OCI-LY7 (cell line): Measurements from ENCODE around the gene MYOF. TPM values are rescaled to one million over a fixed set of nuclear protein-coding genes. Genes with fewer than 3 reads are reported as not detected.
A peak's percentile ranks its signal among the peaks of the same experiment; 100 is the strongest.

Experiments
- Bru-seq: library from RNA; stranded (reverse); fragments of 400-500 nt; gene quantifications from one replicate; lab custom pipeline; 2021; lab: Mats Ljungman, UMichigan
- BruChase-seq, 2 experiments: library from RNA; stranded (reverse); fragments of 400-500 nt; gene quantifications; one replicate each; lab custom pipeline; 2021; lab: Mats Ljungman, UMichigan
- BruUV-seq: library from RNA; stranded (reverse); fragments of 400-500 nt; replicated peaks from 2 replicates; lab custom pipeline; 2021; lab: Mats Ljungman, UMichigan
- CTCF ChIA-PET: fragments of 300-600 bp; sonication (Branson Sonifier 250); formaldehyde crosslinking; loops from one replicate; lab custom pipeline; 2022; ENCODE audit warnings: antibody characterized with exemption; ENCODE audit not compliant: unreplicated experiment; lab: Charles Lee
- POLR2A ChIA-PET: fragments of 300-600 bp; sonication (Branson Sonifier 250); formaldehyde crosslinking; loops from one replicate; lab custom pipeline; 2022; ENCODE audit warnings: antibody characterized with exemption; lab: Charles Lee
- DNase-seq: peaks from one replicate; pipeline ENCODE4 v3.0.0-alpha.2; 2015; ENCODE audit warnings: low spot score
- H2AFZ ChIP-seq: fragments of 200-600 bp; sonication (generic), shearing (Covaris generic); 2 replicates; pipeline ENCODE4 v1.6.1; 2014; ENCODE audit warnings: mild to moderate bottlenecking, antibody characterized with exemption, low read length, moderate library complexity
- H3K27ac ChIP-seq: fragments of 200-600 bp; sonication (generic); 2 replicates; pipeline ENCODE4 v1.5.1; 2014; ENCODE audit warnings: mixed run types, low read depth, mild to moderate bottlenecking, moderate library complexity, low read length, inconsistent platforms; ENCODE audit not compliant: poor library complexity, severe bottlenecking
- H3K36me3 ChIP-seq: fragments of 200-600 bp; sonication (generic); 2 replicates; pipeline ENCODE4 v1.6.1; 2014; ENCODE audit warnings: mild to moderate bottlenecking, antibody characterized with exemption, low read length, moderate library complexity, mixed read lengths; ENCODE audit not compliant: insufficient read depth
- H3K4me1 ChIP-seq: fragments of 200-600 bp; sonication (generic); 2 replicates; pipeline ENCODE4 v1.5.1; 2014; ENCODE audit warnings: mild to moderate bottlenecking, low read length; ENCODE audit not compliant: insufficient read depth, poor library complexity, severe bottlenecking
- H3K4me2 ChIP-seq: fragments of 200-600 bp; sonication (generic); 2 replicates; pipeline ENCODE4 v1.6.1; 2014; ENCODE audit warnings: mild to moderate bottlenecking, low read length
- H3K4me3 ChIP-seq: fragments of 200-600 bp; sonication (generic); 2 replicates; pipeline ENCODE4 v1.5.1; 2014; ENCODE audit warnings: mild to moderate bottlenecking, low read depth, low read length; ENCODE audit not compliant: poor library complexity, severe bottlenecking
- H3K79me2 ChIP-seq: fragments of 200-600 bp; sonication (generic); 2 replicates; pipeline ENCODE4 v1.6.1; 2016; ENCODE audit warnings: low read depth, mild to moderate bottlenecking, low read length, moderate library complexity, mixed read lengths; ENCODE audit not compliant: insufficient read depth
- H3K9me2 ChIP-seq: fragments of 200-600 bp; sonication (generic); 2 replicates; pipeline ENCODE4 v1.6.1; 2016; ENCODE audit warnings: mild to moderate bottlenecking, low read length, mixed read lengths; ENCODE audit not compliant: insufficient read depth
- H3K9me3 ChIP-seq: fragments of 200-600 bp; sonication (generic); 2 replicates; pipeline ENCODE4 v1.6.1; 2014; ENCODE audit warnings: mild to moderate bottlenecking, mixed run types, low read length, mixed read lengths
- H4K20me1 ChIP-seq: fragments of 200-600 bp; sonication (generic); 2 replicates; pipeline ENCODE4 v1.6.1; 2014; ENCODE audit warnings: mild to moderate bottlenecking, antibody characterized with exemption, low read length, moderate library complexity, mixed read lengths; ENCODE audit not compliant: insufficient read depth
- EZH2phosphoT487 ChIP-seq: fragments of 200-600 bp; sonication (generic); IDR thresholded peaks from 2 replicates; pipeline ENCODE4 v1.6.1; 2018; ENCODE audit warnings: low read depth, borderline replicate concordance, mild to moderate bottlenecking, mixed run types, antibody characterized with exemption, low read length, moderate library complexity, mixed read lengths
- intact Hi-C: fragments of 100-400 bp; cut with micrococcal nuclease; formaldehyde crosslinking; loops from one replicate; pipeline ENCODE4 v1.10.0; 2022; ENCODE audit not compliant: unreplicated experiment
- long read RNA-seq: library from polyadenylated mRNA; stranded (forward); transcript quantifications from one replicate; pipeline ENCODE4 v2.0.0, GENCODE V29; 2022
- total RNA-seq, 2 experiments: library from RNA; depleted of rRNA in 1 of 2; stranded (reverse); fragments of >200 nt in 1 of 2; shearing (Covaris generic) in 1 of 2; gene quantifications; 2 replicates each; pipeline ENCODE4 v1.2.3, GENCODE V29; 2014 to 2022
- TF ChIP-seq, protein P1 (sequence below): fragments of 200-600 bp; sonication (generic); conservative IDR thresholded peaks from 2 replicates; pipeline ENCODE4 v1.5.1; 2014; ENCODE audit warnings: mild to moderate bottlenecking, antibody characterized with exemption, low read length, moderate library complexity, mixed read lengths

The MYOF gene, protein sequence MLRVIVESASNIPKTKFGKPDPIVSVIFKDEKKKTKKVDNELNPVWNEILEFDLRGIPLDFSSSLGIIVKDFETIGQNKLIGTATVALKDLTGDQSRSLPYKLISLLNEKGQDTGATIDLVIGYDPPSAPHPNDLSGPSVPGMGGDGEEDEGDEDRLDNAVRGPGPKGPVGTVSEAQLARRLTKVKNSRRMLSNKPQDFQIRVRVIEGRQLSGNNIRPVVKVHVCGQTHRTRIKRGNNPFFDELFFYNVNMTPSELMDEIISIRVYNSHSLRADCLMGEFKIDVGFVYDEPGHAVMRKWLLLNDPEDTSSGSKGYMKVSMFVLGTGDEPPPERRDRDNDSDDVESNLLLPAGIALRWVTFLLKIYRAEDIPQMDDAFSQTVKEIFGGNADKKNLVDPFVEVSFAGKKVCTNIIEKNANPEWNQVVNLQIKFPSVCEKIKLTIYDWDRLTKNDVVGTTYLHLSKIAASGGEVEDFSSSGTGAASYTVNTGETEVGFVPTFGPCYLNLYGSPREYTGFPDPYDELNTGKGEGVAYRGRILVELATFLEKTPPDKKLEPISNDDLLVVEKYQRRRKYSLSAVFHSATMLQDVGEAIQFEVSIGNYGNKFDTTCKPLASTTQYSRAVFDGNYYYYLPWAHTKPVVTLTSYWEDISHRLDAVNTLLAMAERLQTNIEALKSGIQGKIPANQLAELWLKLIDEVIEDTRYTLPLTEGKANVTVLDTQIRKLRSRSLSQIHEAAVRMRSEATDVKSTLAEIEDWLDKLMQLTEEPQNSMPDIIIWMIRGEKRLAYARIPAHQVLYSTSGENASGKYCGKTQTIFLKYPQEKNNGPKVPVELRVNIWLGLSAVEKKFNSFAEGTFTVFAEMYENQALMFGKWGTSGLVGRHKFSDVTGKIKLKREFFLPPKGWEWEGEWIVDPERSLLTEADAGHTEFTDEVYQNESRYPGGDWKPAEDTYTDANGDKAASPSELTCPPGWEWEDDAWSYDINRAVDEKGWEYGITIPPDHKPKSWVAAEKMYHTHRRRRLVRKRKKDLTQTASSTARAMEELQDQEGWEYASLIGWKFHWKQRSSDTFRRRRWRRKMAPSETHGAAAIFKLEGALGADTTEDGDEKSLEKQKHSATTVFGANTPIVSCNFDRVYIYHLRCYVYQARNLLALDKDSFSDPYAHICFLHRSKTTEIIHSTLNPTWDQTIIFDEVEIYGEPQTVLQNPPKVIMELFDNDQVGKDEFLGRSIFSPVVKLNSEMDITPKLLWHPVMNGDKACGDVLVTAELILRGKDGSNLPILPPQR (N-terminal part only)
- total RNA-seq (2014; rRNA removed; shearing (Covaris generic)) (not detected in 2 replicates), total RNA-seq (2022) (0.30 and 0.42 TPM in 2 replicates), Bru-seq, nascent RNA (percentile 14 among the genes with signal in this experiment), BruChase-seq, experiment 1, labeled RNA remaining after a 6-hour chase (percentile 12 among the genes with signal in this experiment), BruChase-seq, experiment 2, labeled RNA remaining after a 2-hour chase (percentile 18 among the genes with signal in this experiment)
- long read RNA-seq = 0 reads

DNA sequence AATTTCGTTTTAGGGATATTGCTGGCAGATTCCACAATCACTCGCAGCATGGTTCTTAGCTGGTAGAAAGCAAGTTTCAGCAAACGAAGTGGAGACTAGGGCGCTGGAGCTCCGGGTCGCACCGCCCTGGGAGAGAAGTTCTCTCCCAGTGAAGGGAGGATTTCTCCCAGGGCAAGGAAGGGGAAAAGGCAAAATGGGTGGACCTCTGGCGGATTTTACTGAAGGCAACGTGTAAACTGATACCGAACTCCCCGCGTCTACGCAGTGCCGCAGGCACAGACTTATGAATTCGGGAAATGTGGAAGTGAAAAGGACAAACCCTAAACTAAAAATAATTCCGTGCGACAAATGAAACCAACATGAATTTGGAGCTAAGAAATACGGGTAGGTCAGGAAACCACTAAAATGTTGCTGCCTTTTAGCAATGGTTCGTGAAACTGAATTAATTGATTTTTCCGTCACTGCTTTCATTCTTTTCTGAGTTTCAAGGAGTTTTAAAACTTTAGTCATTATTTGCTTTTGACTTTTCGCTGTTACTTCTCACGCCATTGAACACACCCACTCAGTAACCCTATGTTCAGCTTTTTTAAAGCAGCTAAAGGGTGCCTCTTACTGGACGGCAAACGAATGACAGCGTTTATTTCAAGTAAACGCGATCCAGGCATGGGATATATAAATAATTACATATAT is at the start of gene MYOF:
TSS of gene MYOF (minus strand) at position 190 of the 690 bp plus-strand sequence. CDS start at position 50, 140 bp downstream.
- peak within 1 kb of the TSS; percentile 76; the same call in 1 of the 2 replicates for H2AFZ ChIP-seq
- peak; percentile 72 for DNase-seq
- BruUV-seq = no TSS peak
- H3K27ac ChIP-seq = no peak within 1 kb of the TSS
- peak within 1 kb of the TSS; percentile 71 for H3K4me2 ChIP-seq
- ChIA-PET CTCF (interaction anchor here (1.4 to 2.9 kb wide), 2 partner anchors 14 to 106 kb away, joined by 4 to 15 read pairs; no protein-coding TSS in a partner anchor), POLR2A (interaction anchor here (0.7 to 2.7 kb wide), 7 partner anchors 13 to 128 kb away, joined by 3 to 14 read pairs (median 4); no protein-coding TSS in a partner anchor)
- peak within 1 kb of the TSS; percentile 63 for H3K4me3 ChIP-seq
- H3K9me2 ChIP-seq = no peaks in the 10 kb centered on the region
- intact Hi-C loops = loop anchor here (1.0 to 5.0 kb wide), 3 partner anchors 29 to 106 kb away; no protein-coding TSS in a partner anchor
- H3K4me1 ChIP-seq = peaks cover 6% of the 10 kb centered on the region
- H3K9me3 ChIP-seq = no peaks in the 10 kb centered on the region
- H3K36me3 ChIP-seq = no peaks in the 10 kb centered on the region
- H3K79me2 ChIP-seq = no peaks in the 10 kb centered on the region
- H4K20me1 ChIP-seq = no peaks in the 10 kb centered on the region
- no peak for TF ChIP-seq EZH2phosphoT487
- TF ChIP-seq, protein P1, sequence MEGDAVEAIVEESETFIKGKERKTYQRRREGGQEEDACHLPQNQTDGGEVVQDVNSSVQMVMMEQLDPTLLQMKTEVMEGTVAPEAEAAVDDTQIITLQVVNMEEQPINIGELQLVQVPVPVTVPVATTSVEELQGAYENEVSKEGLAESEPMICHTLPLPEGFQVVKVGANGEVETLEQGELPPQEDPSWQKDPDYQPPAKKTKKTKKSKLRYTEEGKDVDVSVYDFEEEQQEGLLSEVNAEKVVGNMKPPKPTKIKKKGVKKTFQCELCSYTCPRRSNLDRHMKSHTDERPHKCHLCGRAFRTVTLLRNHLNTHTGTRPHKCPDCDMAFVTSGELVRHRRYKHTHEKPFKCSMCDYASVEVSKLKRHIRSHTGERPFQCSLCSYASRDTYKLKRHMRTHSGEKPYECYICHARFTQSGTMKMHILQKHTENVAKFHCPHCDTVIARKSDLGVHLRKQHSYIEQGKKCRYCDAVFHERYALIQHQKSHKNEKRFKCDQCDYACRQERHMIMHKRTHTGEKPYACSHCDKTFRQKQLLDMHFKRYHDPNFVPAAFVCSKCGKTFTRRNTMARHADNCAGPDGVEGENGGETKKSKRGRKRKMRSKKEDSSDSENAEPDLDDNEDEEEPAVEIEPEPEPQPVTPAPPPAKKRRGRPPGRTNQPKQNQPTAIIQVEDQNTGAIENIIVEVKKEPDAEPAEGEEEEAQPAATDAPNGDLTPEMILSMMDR = peak; percentile 77

DNA sequence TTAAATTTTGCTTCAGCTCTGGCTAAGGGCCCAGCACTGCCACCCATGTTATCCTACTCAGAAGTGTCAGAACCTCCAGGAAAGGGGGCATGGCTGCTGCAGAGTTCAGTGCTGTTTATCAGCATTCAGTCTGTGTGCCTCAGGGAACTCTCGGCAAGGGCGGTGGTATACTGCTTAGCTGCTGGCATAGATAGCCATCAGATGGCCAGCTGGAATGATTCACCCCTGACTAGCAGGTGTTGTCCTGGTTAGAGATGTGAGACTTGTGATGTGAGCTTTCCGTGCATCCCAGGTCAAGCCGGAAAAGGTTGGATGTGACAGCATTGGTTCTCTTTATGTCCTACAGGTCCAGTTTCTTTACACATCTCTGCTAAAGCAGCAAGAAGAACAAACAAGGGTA is 36.4 kb upstream of the MYOF start:
- H3K79me2 ChIP-seq = no peaks in the 10 kb centered on the region
- peaks cover 11% of the 10 kb centered on the region; the same call in 1 of the 2 replicates for H3K9me3 ChIP-seq
- TF ChIP-seq, protein P1 = no peak
- TF ChIP-seq EZH2phosphoT487 = no peak
- DNase-seq = no peak
- H3K9me2 ChIP-seq = no peaks in the 10 kb centered on the region
- BruUV-seq = no TSS peak
- intact Hi-C loops = no loop called here
- H3K36me3 ChIP-seq = peaks cover 92% of the 10 kb centered on the region
- H4K20me1 ChIP-seq = no peaks in the 10 kb centered on the region
- no peaks in the 10 kb centered on the region for H3K4me1 ChIP-seq
- ChIA-PET CTCF (no interaction called here), POLR2A (interaction anchor here (0.6 to 2.2 kb wide), 4 partner anchors 12 to 161 kb away, joined by 3 to 6 read pairs (median 4); no protein-coding TSS in a partner anchor)
- H3K27ac ChIP-seq = no peak overlapping the region
- H2AFZ ChIP-seq = no peak overlapping the region
- H3K4me2 ChIP-seq = no peak overlapping the region
- H3K4me3 ChIP-seq = no peak overlapping the region
